Neuronal stem cell (in vitro differentiated cells): Measurements from ENCODE around the gene ACYP2.

Experiments
- DNase-seq: peaks from one replicate; pipeline ENCODE4 v3.0.0-alpha.2; 2013; ENCODE audit warnings: low spot score
- H2AFZ ChIP-seq: one replicate; pipeline ENCODE4 v1.6.1; 2013; ENCODE audit warnings: mild to moderate bottlenecking, low read length, inconsistent platforms
- H2AK5ac ChIP-seq: 2 replicates; pipeline ENCODE4 v1.6.1; 2013; ENCODE audit warnings: low read depth, mild to moderate bottlenecking, inconsistent platforms, low read length, moderate library complexity, mixed read lengths
- H2BK120ac ChIP-seq: 2 replicates; pipeline ENCODE4 v1.6.1; 2013; ENCODE audit warnings: low read depth, mild to moderate bottlenecking, inconsistent platforms, low read length, moderate library complexity, mixed read lengths
- H2BK12ac ChIP-seq: one replicate; pipeline ENCODE4 v1.6.1; 2013; ENCODE audit warnings: low read length, inconsistent platforms
- H2BK15ac ChIP-seq: 2 replicates; pipeline ENCODE4 v1.6.1; 2013; ENCODE audit warnings: mild to moderate bottlenecking, low read length, inconsistent platforms, mixed read lengths
- H2BK5ac ChIP-seq: one replicate; pipeline ENCODE4 v1.6.1; 2013; ENCODE audit warnings: inconsistent platforms, mild to moderate bottlenecking, low read length, moderate library complexity
- H3K14ac ChIP-seq: one replicate; pipeline ENCODE4 v1.6.1; 2013; ENCODE audit warnings: low read length, inconsistent platforms
- H3K18ac ChIP-seq: 2 replicates; pipeline ENCODE4 v1.6.1; 2013; ENCODE audit warnings: low read length, inconsistent platforms
- H3K23ac ChIP-seq: 2 replicates; pipeline ENCODE4 v1.6.1; 2013; ENCODE audit warnings: low read depth, mild to moderate bottlenecking, mixed read lengths, low read length, inconsistent platforms; ENCODE audit not compliant: poor library complexity
- H3K27ac ChIP-seq: replicated peaks from 3 replicates; pipeline ENCODE4 v1.5.1; 2013; ENCODE audit warnings: low read length, inconsistent platforms
- H3K27me3 ChIP-seq, 3 experiments: 2 replicates each; pipeline ENCODE4 v1.6.1; 2013; ENCODE audit warnings: low read length in 3 of 3, mild to moderate bottlenecking in 2 of 3, inconsistent platforms in 1 of 3, low read depth in 1 of 3, mixed read lengths in 1 of 3, moderate library complexity in 1 of 3; ENCODE audit not compliant: control insufficient read depth in 3 of 3, insufficient read depth in 3 of 3
- H3K36me3 ChIP-seq, 2 donors: replicated peaks in 1 of 2; 2 replicates each; pipeline ENCODE4 v1.6.1; 2013; ENCODE audit warnings: low read length in 2 of 2; ENCODE audit not compliant: control insufficient read depth in 2 of 2, insufficient read depth in 2 of 2
- H3K4ac ChIP-seq: 2 replicates; pipeline ENCODE4 v1.6.1; 2013; ENCODE audit warnings: inconsistent platforms, mild to moderate bottlenecking, low read length, moderate library complexity
- H3K4me1 ChIP-seq, 2 donors: 1 replicate in 1 of 2; 2 replicates in 1 of 2; pipeline ENCODE4 v1.6.1; 2013; ENCODE audit warnings: low read length in 2 of 2, low read depth in 1 of 2; ENCODE audit not compliant: control insufficient read depth in 2 of 2, insufficient read depth in 1 of 2
- H3K4me2 ChIP-seq: one replicate; pipeline ENCODE4 v1.6.1; 2013; ENCODE audit warnings: mild to moderate bottlenecking, low read length, inconsistent platforms; ENCODE audit not compliant: insufficient read depth, poor library complexity, severe bottlenecking
- H3K4me3 ChIP-seq, 2 donors: 2 replicates each; pipeline ENCODE4 v1.5.1; 2013; ENCODE audit warnings: low read length in 2 of 2, mild to moderate bottlenecking in 2 of 2, inconsistent platforms in 1 of 2, moderate library complexity in 1 of 2
- H3K79me1 ChIP-seq: one replicate; pipeline ENCODE4 v1.6.1; 2013; ENCODE audit warnings: low read depth, mild to moderate bottlenecking, inconsistent platforms, low read length, moderate library complexity
- H3K9ac ChIP-seq: one replicate; pipeline ENCODE4 v1.6.1; 2013; ENCODE audit warnings: mild to moderate bottlenecking, low read depth, low read length, inconsistent platforms; ENCODE audit not compliant: poor library complexity
- H3K9me3 ChIP-seq, 2 donors: replicated peaks in 1 of 2; 2 replicates each; pipeline versions ENCODE3 to v1.6.1; 2013; ENCODE audit warnings: low read length in 2 of 2, mild to moderate bottlenecking in 2 of 2, inconsistent platforms in 1 of 2, low read depth in 1 of 2, mixed read lengths in 1 of 2, moderate library complexity in 1 of 2; ENCODE audit not compliant: control insufficient read depth in 2 of 2, insufficient read depth in 1 of 2
- H4K8ac ChIP-seq: one replicate; pipeline ENCODE4 v1.6.1; 2013; ENCODE audit warnings: low read depth, mild to moderate bottlenecking, inconsistent platforms, low read length, moderate library complexity
- H4K91ac ChIP-seq: one replicate; pipeline ENCODE4 v1.6.1; 2013; ENCODE audit warnings: low read length, low read depth, mild to moderate bottlenecking, inconsistent platforms; ENCODE audit not compliant: poor library complexity
- WGBS, 2 donors: extraction: QIAGEN DNeasy Blood & Tissue Kit; methylation state at CpG; one replicate each; pipeline ENCODE4 v1.1.7; 2013; ENCODE audit warnings: missing lambda C conversion rate in 2 of 2, mixed read lengths in 1 of 2; ENCODE audit not compliant: insufficient read length in 2 of 2, insufficient replicate concordance in 1 of 2; ENCODE audit errors: extremely low coverage in 2 of 2; 5-methylcytosine and 5-hydroxymethylcytosine counted together

The ACYP2 gene

DNA sequence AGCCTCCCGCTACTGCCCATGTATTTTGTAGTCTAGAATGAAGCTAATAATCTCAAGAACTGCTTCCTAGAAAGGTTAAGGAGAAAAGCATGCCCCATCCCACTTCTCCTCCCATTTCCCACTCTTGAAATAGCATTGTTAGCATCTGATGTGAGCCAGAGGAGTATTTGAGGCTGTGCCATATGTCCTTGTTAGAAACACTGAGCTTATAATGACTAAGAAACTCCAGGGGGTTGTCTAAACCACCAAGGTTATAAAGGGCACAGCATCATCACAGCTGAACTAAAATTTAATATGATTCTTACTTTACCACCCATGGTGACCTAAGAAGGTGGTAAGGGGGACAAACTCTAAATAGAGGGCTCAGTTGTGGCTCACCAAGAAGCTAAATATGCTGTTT, 124.0 kb downstream of the ACYP2 start:
- no CpG with 5 or more reads among the region's 1 CpG for WGBS, 2 donors
- H3K4me1 ChIP-seq = peaks cover 0 to 1% of the 10 kb centered on the region in 2 donors
- no peaks in the 10 kb centered on the region for H3K36me3 ChIP-seq
- no peak overlapping the region for H3K27ac ChIP-seq
- no peak overlapping the region for H2BK12ac ChIP-seq
- H3K4ac ChIP-seq = no peak overlapping the region
- no peak overlapping the region for H3K9ac ChIP-seq
- H2BK15ac ChIP-seq = no peak overlapping the region
- DNase-seq = no peak
- H3K79me1 ChIP-seq = no peaks in the 10 kb centered on the region
- no peak overlapping the region for H2AK5ac ChIP-seq
- no peak overlapping the region for H4K91ac ChIP-seq
- no peak overlapping the region for H3K23ac ChIP-seq
- peaks cover 0 to 5% of the 10 kb centered on the region in 2 donors for H3K9me3 ChIP-seq
- H2AFZ ChIP-seq = no peak overlapping the region
- H4K8ac ChIP-seq = no peak overlapping the region
- no peak overlapping the region for H2BK5ac ChIP-seq
- no peak overlapping the region for H2BK120ac ChIP-seq
- H3K27me3 ChIP-seq = no peaks in the 10 kb centered on the region
- H3K4me3 ChIP-seq = no peak overlapping the region
- no peak overlapping the region for H3K4me2 ChIP-seq
- H3K14ac ChIP-seq = no peak overlapping the region
- H3K18ac ChIP-seq = no peak overlapping the region

- no peak for DNase-seq
- Histone ChIP-seq H2AFZ (no peak overlapping the region), H3K4me3 (no peak overlapping the region), H3K23ac (no peak overlapping the region), H2BK120ac (no peak overlapping the region), H4K91ac (no peak overlapping the region), H3K14ac (no peak overlapping the region), H3K27me3 (no peaks in the 10 kb centered on the region), H3K18ac (no peak overlapping the region), H2BK5ac (no peak overlapping the region), H4K8ac (no peak overlapping the region), H3K36me3 (no peaks in the 10 kb centered on the region), H3K4me1 (peaks cover 0 to 1% of the 10 kb centered on the region in 2 donors), H3K4me2 (no peak overlapping the region), H3K9me3 (peaks cover 0 to 5% of the 10 kb centered on the region in 2 donors), H2AK5ac (no peak overlapping the region), H2BK12ac (no peak overlapping the region), H2BK15ac (no peak overlapping the region), H3K4ac (no peak overlapping the region), H3K27ac (no peak overlapping the region), H3K9ac (no peak overlapping the region), H3K79me1 (no peaks in the 10 kb centered on the region)
- no CpG with 5 or more reads among the region's 5 CpGs for WGBS, 2 donors
These were observed 125.4 kb downstream of the ACYP2 start for GRCh38 chr2:54240515-54241469.

DNA sequence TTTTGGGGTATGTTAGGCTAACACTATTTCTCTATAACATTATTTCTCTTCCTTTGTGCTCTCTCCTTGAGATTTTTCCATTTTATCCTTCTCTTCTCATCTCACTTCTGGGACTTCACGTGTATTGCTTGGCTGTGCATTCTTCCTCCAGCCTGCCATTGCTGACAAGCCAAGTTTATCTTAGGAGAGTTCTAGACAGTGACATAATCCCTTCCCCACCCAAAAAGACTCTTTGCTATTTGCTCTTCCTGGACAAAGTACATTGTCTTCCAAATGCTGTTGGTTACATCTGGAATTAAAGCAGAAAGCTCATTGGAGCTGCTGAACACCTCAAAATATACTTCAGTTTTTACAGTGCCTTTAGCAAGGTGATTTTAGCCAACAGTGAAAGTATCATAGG, 131.7 kb downstream of the ACYP2 start:
- no peak overlapping the region for H2BK5ac ChIP-seq
- H3K4me3 ChIP-seq = no peak overlapping the region
- no peak overlapping the region for H3K4me2 ChIP-seq
- no peak overlapping the region for H4K91ac ChIP-seq
- WGBS, 2 donors = no CpG with 5 or more reads among the region's 1 CpG
- no peak overlapping the region for H3K4ac ChIP-seq
- no peak overlapping the region for H3K23ac ChIP-seq
- H3K9me3 ChIP-seq = no peaks in the 10 kb centered on the region
- H2BK120ac ChIP-seq = no peak overlapping the region
- no peak overlapping the region for H3K9ac ChIP-seq
- no peaks in the 10 kb centered on the region for H3K27me3 ChIP-seq
- H3K36me3 ChIP-seq = no peaks in the 10 kb centered on the region
- H2BK12ac ChIP-seq = no peak overlapping the region
- H4K8ac ChIP-seq = no peak overlapping the region
- H3K27ac ChIP-seq = no peak overlapping the region
- no peak for DNase-seq
- no peak overlapping the region for H2AFZ ChIP-seq
- H3K14ac ChIP-seq = no peak overlapping the region
- H2AK5ac ChIP-seq = no peak overlapping the region
- no peak overlapping the region for H2BK15ac ChIP-seq
- no peaks in the 10 kb centered on the region for H3K79me1 ChIP-seq
- H3K4me1 ChIP-seq = no peaks in the 10 kb centered on the region
- no peak overlapping the region for H3K18ac ChIP-seq

DNA sequence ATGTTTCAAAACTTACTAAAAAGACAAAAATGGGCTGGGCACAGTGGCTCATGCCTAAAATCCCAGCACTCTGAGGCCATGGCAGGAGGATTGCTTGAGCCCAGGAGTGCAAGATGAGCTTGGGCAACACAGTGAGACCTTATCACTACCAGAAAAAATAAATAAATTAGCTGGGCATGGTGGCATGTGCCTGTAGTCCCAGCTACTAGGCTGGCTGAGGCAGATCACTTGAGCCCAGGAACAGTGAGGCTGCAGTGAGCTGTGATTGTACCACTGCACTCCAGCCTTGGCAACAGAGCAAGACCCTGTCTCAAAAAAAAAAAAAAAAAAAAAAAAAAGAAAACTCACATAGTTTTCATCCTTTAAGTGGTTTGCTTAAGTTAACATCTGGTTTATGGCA, 134.2 kb downstream of the ACYP2 start:
- H4K8ac ChIP-seq = no peak overlapping the region
- no peaks in the 10 kb centered on the region for H3K9me3 ChIP-seq
- H2BK15ac ChIP-seq = no peak overlapping the region
- no peak overlapping the region for H3K23ac ChIP-seq
- H3K4me2 ChIP-seq = no peak overlapping the region
- H2BK5ac ChIP-seq = no peak overlapping the region
- H3K4ac ChIP-seq = no peak overlapping the region
- no peak for DNase-seq
- H3K27me3 ChIP-seq = no peaks in the 10 kb centered on the region
- no peaks in the 10 kb centered on the region for H3K4me1 ChIP-seq
- H2BK120ac ChIP-seq = no peak overlapping the region
- H3K79me1 ChIP-seq = no peaks in the 10 kb centered on the region
- H3K36me3 ChIP-seq = no peaks in the 10 kb centered on the region
- no peak overlapping the region for H3K18ac ChIP-seq
- no peak overlapping the region for H2AK5ac ChIP-seq
- H2BK12ac ChIP-seq = no peak overlapping the region
- H2AFZ ChIP-seq = no peak overlapping the region
- H3K4me3 ChIP-seq = no peak overlapping the region
- no peak overlapping the region for H3K14ac ChIP-seq
- H3K9ac ChIP-seq = no peak overlapping the region
- no peak overlapping the region for H4K91ac ChIP-seq
- H3K27ac ChIP-seq = no peak overlapping the region
